Measurements from ENCODE around the gene BLOC1S1. TPM values are rescaled to one million over a fixed set of nuclear protein-coding genes. Genes with fewer than 3 reads are reported as not detected.

The BLOC1S1 gene
- total and polyA plus RNA-seq, 9 of the 15 experiments (the other 6 are each of a cell fraction or from before 2014, with no cell fraction given) = 75.2 to 161 (median 98.8) TPM

DNA sequence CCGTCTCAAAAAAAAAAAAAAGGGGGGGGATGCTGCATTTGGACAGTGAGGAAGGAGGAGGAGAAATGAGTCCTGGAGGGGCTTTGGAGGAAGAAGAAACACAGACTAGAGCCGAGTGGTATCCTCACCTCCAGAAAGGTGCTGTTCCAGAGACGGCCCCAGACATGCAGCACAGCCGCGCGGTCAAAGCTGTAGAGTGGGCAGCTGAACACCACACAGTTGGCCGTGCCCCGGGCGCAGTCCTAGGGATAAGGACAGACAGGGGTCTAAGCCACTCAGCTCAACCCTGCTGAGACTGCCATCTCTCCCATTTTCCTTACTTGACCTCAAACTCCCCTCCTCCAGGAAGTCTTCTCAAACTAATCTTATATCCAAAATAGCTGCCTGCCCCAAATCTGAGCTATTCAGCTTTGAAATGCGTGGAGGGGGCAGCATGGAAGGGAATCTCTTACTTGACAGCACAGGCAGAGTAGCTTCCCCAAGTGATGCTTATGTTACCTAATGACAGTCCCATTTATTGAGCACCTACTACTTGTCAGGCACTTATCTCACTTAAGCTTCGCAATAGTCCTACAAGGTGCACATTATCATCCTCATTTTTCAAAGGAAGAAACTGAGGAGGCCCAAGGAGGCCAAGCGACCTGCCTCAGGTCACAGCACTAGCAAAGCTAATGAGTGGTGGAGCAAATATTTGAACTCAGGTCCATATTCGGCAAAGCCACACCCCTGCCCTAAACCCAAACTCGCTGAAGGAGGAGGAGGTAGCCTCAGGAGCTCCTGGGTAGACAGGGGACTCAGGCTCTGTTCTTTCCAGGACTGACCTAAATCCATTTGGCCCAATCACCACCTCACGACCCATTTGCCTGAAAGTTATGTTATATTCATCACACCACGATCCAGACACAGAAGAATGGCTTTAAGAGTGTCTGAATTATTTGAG, 26.9 kb upstream of the BLOC1S1 start (continued):
- TF ChIP-seq NFRKB (IDR thresholded peaks at IDR 0.05; ENCODE audit: low read depth) = no peak
- TF ChIP-seq NCOR1 (IDR thresholded peaks at IDR 0.05) = no peak

DNA sequence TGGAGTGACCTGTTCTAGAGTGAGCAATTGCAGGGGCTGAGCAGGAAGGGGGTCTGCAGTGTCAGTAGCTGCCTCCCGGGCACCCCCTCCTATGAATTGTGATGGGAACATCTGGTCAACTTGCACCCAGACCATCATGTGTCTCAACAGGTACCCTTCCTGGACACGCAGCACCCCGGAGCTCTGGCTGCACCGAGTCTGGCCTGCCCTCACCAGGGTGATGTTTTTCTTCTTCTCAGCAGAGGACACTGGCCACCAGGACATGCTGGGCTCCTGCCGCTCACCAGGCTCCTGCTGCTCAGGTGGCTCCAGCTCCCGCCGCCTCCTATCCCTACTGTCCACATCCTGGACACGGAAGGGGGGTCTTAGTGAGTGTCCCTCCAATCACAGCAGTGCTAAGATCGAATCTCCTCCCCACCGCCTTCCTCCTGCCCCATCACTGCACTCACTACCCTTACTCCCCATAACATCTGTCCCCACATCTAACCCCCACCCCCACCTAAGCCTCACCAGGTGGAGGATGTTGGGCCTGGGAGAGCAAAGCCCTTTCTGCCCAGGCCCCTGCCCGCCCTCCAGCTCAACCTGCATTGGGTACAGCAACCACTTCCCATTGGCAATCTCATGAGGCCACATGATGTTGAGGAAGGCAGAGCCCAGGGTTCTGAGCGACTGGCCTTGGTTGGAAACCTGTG, 23.1 kb upstream of the BLOC1S1 start:
- H3K27ac ChIP-seq (ENCODE audit: extremely low read depth, low read depth, low read length) = no peak overlapping the region
- H4K20me1 ChIP-seq (replicated peaks; ENCODE audit: control insufficient read depth, insufficient read depth, low read length) = no peaks in the 10 kb centered on the region; the same call in 1 of the 2 replicates
- no peak overlapping the region for H2AFZ ChIP-seq (ENCODE audit: low read depth, low read length)
- FAIRE-seq (no peak), DNase-seq (ENCODE audit: extremely low read depth in 1 of 4, low spot score in 3 of 4) (no peak), ATAC-seq (peak; percentile 48; the same call in 2 of the 3 replicates)
- TF ChIP-seq, protein P1, sequence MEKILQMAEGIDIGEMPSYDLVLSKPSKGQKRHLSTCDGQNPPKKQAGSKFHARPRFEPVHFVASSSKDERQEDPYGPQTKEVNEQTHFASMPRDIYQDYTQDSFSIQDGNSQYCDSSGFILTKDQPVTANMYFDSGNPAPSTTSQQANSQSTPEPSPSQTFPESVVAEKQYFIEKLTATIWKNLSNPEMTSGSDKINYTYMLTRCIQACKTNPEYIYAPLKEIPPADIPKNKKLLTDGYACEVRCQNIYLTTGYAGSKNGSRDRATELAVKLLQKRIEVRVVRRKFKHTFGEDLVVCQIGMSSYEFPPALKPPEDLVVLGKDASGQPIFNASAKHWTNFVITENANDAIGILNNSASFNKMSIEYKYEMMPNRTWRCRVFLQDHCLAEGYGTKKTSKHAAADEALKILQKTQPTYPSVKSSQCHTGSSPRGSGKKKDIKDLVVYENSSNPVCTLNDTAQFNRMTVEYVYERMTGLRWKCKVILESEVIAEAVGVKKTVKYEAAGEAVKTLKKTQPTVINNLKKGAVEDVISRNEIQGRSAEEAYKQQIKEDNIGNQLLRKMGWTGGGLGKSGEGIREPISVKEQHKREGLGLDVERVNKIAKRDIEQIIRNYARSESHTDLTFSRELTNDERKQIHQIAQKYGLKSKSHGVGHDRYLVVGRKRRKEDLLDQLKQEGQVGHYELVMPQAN (IDR thresholded peaks at IDR 0.05; ENCODE audit: borderline replicate concordance) = no peak
- TF ChIP-seq C11orf30 (IDR thresholded peaks at IDR 0.05; ENCODE audit: low read depth) (no peak), HNRNPK (IDR thresholded peaks at IDR 0.05; ENCODE audit: low read depth, low read length, poor library complexity, severe bottlenecking) (no peak), NR2C1 (IDR thresholded peaks at IDR 0.05) (no peak), NR2C1 (tag; IDR thresholded peaks at IDR 0.05) (no peak)
- TF ChIP-seq, protein P2, sequence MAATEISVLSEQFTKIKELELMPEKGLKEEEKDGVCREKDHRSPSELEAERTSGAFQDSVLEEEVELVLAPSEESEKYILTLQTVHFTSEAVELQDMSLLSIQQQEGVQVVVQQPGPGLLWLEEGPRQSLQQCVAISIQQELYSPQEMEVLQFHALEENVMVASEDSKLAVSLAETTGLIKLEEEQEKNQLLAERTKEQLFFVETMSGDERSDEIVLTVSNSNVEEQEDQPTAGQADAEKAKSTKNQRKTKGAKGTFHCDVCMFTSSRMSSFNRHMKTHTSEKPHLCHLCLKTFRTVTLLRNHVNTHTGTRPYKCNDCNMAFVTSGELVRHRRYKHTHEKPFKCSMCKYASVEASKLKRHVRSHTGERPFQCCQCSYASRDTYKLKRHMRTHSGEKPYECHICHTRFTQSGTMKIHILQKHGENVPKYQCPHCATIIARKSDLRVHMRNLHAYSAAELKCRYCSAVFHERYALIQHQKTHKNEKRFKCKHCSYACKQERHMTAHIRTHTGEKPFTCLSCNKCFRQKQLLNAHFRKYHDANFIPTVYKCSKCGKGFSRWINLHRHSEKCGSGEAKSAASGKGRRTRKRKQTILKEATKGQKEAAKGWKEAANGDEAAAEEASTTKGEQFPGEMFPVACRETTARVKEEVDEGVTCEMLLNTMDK (IDR thresholded peaks at IDR 0.05; ENCODE audit: borderline replicate concordance, insufficient read depth, low read depth, low read length, poor library complexity, severe bottlenecking) = no peak
- TF ChIP-seq, protein P3, sequence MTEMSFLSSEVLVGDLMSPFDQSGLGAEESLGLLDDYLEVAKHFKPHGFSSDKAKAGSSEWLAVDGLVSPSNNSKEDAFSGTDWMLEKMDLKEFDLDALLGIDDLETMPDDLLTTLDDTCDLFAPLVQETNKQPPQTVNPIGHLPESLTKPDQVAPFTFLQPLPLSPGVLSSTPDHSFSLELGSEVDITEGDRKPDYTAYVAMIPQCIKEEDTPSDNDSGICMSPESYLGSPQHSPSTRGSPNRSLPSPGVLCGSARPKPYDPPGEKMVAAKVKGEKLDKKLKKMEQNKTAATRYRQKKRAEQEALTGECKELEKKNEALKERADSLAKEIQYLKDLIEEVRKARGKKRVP (CRISPR knock-in tag; IDR thresholded peaks at IDR 0.05) = no peak
- peaks cover 18 to 44% of the 10 kb centered on the region in 2 experiments; a peak in 4 of 5 replicates for H3K27me3 ChIP-seq (ENCODE audit: control insufficient read depth in 2 of 2, insufficient read depth in 2 of 2, low read length in 2 of 2)
- ChIA-PET CTCF (ENCODE audit: low intra/inter-chr PET ratio) (no interaction called here), POLR2A (no interaction called here)
- H3K36me3 ChIP-seq (ENCODE audit: control insufficient read depth, insufficient read depth, low read length) = no peaks in the 10 kb centered on the region
- no peak overlapping the region for H3K4me3 ChIP-seq
- BruUV-seq (replicated peaks) = no TSS peak
- intact Hi-C loops (cut with micrococcal nuclease) = no loop called here
- in situ Hi-C loops (cut with MboI) = no loop called here
- H3K9me3 ChIP-seq (replicated peaks; ENCODE audit: control insufficient read depth, insufficient read depth, low read depth, low read length) = no peaks in the 10 kb centered on the region
- no peaks in the 10 kb centered on the region for H3K9me1 ChIP-seq (ENCODE audit: control insufficient read depth, insufficient read depth, low read length)
- H3K9ac ChIP-seq (ENCODE audit: insufficient read depth in 1 of 2, low read depth in 2 of 2, low read length in 2 of 2) = no peak overlapping the region
- WGBS (ENCODE audit: insufficient coverage, low coverage, missing lambda C conversion rate) = 12% methylated on average over 11 of the region's 12 CpGs
- no peaks in the 10 kb centered on the region for H3K79me2 ChIP-seq (ENCODE audit: control insufficient read depth, insufficient read depth, low read length)
- H3K4me1 ChIP-seq (replicated peaks in 1 of 2; ENCODE audit: control insufficient read depth in 2 of 2, insufficient read depth in 2 of 2, low read length in 2 of 2) = peaks cover 0 to 8% of the 10 kb centered on the region in 2 experiments; a peak in 1 of 5 replicates
- no peak overlapping the region for H3K4me2 ChIP-seq (ENCODE audit: insufficient read depth, low read length)
